HG03575 (cell line): ENCODE results near the gene ELF4.

Source experiments
- ATAC-seq: cut with Tn5 transposase; IDR thresholded peaks from one replicate; pipeline ENCODE4 v1.9.1; 2021; ENCODE audit not compliant: unreplicated experiment, insufficient number of reproducible peaks, low FRiP score; ENCODE audit errors: extremely low read depth

ELF4 gene

DNA sequence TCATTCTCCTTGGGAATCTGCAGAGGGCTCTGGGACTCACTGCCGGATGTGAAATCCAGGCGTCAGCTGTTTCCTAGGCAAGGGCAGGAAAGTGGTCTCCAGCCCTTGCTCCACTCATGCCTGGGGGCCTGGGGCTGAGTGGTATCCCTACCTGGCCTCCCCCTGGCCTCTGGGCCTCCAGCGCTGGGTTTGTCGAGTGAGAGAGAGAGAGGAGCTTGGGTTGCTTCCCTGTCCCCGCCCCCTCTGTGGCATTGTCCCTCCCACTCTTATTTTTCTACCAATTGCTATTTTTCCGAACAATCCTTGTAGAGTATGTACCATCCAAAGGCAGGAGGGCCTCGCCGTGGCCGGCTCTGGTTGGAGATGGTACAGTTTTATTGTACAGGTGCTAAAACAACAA, 53.1 kb downstream of the ELF4 start:
- no peak for ATAC-seq

DNA sequence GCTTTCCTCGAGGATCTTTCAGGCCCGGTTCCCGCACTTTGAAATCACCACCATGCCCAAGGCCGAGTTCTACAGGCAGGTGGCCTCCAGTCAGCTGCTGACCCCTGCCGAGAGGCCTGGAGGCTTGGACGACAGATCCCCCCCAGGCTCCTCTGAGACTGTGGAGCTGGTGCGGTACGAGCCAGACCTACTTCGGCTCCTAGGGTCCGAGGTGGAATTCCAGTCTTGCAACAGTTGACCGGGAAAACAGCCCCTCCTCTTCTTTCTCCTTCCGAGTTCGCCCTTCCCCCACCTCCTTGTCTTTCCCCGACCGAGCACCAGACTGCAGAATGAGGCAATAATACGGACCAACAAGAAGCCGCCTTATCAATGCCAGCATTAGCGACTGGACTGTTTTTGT, 54.4 kb downstream of the ELF4 start:
- no peak for ATAC-seq

DNA sequence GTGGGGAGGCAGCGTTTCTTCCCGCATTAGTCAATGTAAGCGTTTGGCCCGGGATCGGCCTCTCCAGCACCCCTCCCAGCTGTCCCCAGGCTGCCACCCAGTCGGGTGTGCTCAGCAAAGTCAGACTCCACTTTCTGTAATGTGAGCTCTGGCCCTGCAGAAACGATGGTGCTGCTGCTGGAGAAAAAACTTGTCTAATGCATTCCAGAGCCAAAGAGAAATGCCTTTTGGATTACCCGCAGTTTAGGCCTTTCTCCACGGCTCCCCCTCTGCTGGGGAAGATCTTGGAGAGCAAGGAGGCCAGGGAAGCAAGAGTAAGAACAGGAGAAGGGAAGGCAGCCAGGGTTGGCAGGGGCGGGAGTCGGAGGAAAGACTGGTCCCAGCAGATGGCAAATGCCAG, 55.2 kb downstream of the ELF4 start:
- no peak for ATAC-seq

DNA sequence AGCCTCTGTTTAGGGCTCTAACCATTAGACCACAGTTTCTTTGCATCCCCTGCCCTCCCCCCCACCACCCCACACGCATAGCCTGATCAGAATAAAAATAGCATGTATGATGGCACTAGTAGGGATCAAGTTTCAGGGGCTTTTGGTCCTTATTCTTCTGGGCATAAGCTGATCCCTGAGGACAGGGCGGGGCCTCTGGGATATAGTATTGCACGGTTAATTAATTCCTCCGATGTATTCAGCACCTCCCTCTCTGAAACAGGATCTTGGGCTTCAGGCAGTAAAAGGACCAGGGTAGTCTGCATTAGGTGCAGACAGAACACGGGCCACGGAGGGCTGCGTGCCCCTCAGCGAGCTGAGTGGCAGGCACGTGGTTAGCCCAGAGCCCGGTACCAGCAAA, 57.1 kb downstream of the ELF4 start:
- ATAC-seq, result no peak

DNA sequence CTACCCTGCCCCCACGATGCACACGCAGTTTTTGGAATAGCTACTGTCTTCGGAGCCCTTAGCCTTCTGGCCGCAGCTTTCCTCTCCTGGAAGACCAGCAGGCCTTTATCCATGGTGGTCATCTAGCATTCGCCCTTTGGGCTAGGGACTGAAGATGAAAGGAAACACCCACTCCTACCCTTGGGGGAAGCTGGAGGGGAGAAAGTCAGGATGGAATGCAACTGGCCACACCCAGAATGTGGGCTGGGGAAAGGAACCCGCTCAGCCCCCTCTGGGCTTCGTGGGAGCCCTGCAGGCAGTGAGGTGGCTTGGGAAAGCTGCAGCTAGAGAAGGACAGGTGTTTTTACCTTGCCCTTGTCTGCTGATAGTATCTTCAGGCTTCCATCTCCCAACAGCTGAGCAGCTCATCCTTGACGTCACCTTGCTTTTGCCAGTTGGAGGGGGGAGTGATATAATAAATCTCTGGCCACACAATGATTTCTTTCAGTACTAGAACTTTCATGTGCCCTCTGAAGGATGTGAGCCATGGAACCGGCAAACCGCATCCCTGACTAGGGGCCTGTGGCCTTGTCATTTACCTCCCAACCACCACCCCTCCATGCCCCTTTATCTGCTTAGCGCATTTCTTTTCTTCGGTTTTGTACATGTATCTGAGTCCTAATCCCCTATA, 59.0 kb downstream of the ELF4 start:
- ATAC-seq, result no peak

DNA sequence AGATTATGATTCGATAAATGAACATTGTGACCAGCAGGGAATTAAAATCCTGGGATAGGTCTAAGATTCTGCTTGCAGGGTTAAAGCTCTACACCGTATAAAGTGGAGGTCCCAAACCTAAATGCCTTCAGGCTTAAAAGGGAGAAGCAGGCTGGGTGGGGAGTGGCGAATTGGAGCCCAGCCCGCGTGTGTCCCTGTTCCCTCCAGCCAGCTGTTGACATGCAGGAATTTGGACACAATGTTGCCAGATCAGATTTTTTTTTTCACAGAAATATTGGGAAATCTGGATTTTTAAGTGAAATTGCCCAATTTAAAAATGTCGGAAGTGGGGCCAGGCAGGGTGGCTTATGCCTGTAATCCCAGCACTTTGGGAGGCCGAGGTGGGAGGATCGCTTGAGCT, 60.5 kb downstream of the ELF4 start:
- no peak for ATAC-seq

DNA sequence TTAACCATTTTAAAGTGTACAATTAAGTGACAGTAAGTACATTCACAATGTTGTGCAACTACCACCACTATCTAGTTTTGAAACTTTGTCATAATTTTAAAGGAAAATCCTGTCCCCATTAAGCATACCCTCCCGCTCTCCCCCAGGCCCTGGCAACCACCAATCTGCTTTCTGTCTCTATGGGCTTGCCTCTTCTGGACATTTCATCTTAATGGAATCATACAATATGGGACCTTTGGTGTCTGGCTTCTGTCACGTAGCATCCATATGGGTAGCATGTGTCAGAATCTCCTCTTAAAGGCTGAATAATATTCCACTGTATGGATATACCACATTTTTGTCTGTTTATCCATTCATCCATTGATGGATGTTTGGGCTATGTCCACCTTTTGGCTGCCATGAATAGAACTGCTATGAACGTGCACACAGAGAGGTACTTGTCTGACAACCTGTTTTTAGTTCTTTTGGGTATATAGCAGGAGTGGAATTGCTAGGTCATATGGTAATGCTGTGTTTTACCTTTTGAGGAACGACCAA, 61.5 kb downstream of the ELF4 start:
- ATAC-seq, result no peak

DNA sequence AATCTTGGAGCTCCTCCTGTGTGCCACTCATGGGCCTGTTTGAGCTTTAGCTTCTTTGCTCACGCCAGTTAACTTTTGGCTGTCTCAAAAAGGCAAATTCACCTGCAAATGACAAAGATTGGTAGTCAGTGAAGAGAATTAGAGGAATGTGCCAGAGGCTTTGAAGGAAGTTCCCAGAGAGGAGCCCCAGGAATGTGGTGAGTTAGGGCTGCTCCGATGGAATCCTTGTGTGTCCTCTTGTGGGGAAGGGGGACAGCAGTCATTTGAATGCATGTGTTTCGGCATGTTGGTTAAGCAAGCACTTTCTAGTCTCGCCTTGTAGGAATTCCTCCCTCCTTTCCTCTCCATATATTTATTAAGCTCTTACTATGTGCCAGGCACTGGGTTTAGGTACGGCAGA, 62.9 kb downstream of the ELF4 start:
- ATAC-seq, result no peak

DNA sequence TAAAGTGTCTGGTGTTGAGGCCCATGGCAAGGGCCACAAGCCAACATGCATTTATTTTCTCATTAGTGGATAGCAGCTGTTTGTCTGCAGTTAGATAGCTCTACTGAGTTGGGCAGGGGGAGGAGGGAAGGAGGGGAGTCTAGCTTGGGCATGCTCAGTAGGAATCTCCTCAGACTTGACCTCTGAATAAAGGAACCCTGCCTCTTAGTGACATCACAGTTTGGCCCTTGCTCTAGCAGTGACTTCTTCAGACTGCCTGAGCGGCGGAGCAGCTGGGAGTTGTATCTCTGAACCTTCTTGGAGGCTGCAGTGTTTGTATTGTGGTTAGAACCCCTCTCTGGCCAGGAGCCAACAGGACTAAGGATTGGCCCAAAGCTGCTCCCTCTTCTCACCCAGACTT, 70.5 kb downstream of the ELF4 start:
- ATAC-seq, result no peak

DNA sequence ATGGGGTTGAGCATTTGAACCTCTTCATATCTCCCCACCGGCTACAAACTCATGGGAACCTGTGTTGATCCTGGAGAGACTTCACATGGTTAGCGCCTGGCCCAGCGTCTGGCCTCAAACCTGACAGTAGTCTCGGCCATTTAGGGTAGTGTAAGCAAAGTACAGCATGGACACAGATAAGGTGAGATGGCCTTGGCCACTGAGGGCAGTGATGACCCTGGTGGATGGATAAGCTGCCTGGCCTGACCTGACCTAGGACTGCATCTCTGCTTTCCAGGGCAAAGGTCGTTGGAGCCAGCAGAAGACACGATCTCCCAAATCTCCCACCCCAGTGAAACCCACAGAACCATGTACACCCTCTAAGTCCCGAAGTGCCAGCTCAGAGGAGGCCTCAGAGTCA, 76.1 kb downstream of the ELF4 start:
- no peak for ATAC-seq

DNA sequence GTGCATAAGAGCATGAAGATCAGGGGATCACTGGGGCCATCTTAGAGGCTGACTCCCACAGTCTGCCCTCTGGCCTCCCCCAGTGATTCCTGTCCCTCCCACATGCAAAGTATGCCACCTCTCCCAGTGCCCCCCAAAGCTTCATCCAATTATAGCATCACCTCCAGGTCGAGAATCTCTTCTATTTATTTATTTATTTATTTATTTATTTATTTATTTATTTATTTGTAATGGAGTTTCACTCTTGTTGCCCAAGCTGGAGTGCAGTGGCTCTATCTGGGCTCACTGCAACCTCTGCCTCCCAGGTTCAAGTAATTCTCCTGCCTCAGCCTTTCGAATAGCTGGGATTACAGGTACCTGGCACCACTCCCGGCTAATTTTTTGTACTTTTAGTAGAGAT, 77.7 kb downstream of the ELF4 start:
- no peak for ATAC-seq

DNA sequence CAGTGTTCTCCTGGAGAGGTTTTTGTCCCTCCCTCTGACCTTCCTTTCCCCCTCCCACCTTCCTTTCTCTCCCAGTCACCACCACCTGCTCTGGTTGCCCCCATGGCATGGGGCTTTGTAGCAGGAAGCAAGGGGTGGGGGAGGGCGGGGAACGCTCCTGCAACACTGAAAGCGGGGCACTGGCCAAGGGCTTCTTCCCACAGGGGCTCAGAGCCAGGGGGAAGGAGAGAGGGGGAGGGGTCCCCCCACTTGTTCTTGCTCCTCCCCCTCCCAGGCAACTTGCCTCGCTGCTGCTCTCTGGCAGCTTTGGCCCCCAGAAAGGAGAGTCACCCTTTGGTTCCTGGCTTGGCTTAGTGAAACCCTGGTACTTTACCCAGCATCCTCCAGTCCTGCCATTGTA, 79.5 kb downstream of the ELF4 start:
- ATAC-seq, result no peak

DNA sequence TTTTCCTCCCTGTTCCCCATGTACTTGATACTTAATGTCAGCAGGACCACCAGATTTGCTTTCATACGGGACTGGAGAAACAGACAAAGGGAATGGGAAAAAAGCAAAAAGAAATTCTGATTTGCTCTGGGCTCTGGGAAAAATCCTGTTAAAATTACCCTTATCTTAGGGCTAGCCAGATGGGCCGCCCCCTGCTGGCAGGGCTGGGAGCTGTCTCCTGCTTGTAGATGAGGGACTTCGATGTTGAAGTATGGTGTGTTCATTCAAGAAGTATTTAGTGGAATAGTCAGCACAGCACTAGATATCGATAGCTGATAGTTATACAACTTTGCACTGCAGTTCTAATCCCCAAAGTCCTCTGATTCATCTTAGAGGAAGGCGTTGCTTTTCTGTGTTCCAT, 82.1 kb downstream of the ELF4 start:
- no peak for ATAC-seq

DNA sequence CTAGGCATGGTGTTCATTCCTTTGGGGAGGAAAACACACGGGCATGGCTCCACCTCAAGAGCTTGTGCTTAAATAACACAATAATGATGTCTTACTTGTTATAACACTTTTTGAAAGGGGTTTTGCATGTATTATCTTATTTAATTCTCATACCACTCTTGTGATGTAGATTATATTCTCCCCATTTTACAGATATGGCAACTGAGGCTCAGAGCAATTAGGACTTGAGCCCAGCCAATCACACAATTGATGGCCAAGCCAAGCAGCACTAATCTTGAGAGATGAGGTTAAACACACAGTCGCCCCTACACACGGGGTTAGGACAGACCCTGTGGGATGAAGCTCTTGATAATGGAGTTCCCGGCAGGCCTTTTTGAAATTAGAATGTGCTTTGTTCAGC, 82.7 kb downstream of the ELF4 start:
- ATAC-seq, result no peak

DNA sequence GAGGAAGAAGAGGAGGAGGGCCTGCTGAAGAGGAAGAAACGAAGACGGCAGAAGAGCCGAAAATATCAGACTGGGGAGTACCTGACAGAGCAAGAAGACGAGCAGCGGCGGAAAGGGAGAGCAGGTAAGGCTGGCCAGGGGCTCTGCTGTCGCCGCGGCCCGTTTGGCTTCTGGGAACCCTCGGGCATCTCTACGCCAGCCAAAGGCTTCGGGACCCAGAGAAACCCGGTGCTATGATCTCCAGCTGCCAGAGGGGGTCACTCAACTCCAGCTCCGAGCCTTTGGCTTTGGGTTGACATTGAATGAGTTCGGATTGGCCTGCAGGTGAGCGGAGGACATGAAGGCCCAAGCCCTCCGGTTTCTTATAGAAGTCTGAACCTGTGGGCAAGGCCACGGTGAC, 85.0 kb downstream of the ELF4 start:
- no peak for ATAC-seq

DNA sequence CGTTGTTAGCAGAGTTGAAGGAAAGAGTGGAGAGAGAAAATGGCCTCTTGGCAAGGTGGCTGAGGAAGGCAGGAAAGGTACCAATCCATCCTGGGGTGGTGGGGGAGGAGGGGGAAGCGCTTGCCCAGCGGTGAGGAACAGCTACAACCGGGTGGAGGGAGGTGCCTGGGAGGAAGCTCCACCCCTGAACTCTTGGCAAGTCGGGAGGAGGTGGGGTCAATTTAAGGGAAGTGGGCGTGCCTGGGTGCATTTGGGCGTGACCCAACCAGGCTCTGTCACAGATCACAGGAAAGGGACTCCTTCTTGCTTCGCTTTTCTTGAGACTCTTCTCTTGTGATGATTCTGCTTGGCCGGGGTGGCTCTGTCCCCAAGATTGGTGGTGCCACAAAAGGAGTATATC, 86.2 kb downstream of the ELF4 start:
- peak; percentile 72 for ATAC-seq

DNA sequence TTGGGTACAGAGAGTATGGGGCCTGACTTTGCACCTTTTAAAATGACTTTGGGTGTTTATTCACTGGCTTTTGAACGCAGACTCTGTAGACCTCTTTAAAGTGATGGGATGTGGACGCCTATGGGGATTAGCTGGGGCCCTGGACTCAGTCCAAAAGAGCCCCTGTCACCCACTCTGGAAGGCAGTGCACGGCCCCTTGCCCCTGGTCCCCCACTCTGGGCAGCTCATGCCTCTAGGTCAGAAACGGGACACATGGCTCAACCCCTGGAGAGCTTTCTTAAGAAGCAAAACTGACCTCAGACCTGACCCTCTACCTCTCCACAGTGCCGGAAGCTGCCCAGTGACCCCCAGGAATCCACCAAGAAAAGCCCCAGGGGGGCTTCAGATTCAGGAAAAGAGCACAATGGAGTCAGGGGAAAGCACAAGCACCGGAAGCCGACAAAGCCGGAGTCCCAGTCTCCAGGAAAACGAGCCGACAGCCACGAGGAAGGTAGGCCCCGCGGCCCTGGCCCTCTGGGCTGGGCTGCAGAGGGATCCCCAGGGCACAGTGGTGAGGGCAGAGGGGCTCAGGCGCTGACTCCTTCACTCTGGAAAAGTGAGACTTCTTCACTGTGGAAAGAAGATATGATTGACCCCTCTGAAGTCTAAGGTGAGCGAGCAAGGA, 89.5 kb downstream of the ELF4 start:
- ATAC-seq, result no peak

DNA sequence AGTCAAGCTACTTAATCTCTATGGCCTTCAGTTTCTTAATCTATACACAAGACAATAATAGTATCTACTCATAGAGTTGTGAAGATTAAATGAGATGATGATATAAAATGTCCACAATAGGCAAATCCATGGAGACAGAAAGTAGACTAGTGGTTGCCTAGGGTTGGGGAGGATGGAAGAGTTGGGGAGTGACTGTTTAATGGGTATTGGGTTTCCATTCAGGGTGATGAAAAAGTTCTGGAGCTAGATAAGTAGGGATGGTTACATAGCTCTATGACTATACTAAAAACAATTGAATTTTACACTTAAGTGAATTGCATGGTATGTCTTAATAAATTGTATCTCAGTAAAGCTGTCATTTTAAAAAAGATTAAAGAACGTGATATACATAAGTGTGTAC, 92.2 kb downstream of the ELF4 start:
- no peak for ATAC-seq

DNA sequence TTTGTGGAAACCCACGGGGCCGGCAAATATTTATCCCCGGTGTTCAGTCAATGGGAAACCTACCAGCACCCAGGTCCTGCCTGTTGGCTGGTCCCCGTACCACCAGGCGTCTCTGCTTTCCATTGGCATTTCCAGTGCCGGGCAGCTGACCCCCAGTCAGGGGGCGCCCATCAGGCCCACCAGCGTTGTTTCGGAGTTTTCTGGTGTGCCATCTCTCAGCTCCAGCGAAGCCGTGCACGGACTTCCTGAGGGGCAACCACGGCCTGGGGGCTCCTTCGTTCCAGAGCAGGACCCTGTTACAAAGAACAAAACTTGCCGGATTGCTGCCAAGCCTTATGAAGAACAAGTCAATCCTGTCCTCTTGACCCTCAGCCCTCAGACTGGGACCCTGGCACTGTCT, 95.1 kb downstream of the ELF4 start:
- ATAC-seq, result no peak
